Measurements from ENCODE around the gene UGT1A9.

Gene UGT1A9

GRCh38 chr2:233713262-233713615 is 41.5 kb downstream of the UGT1A9 start:
- H3K27ac ChIP-seq (replicated peaks), result no peak overlapping the region
- no peak overlapping the region for H3K4me3 ChIP-seq (replicated peaks; ENCODE audit: insufficient read depth, low read length)
- DNase-seq (ENCODE audit: low read depth in 1 of 2, low spot score in 1 of 2), result no peak
- TF ChIP-seq SPI1 (IDR thresholded peaks at IDR 0.05; ENCODE audit: borderline replicate concordance, low read depth) (no peak), GABPA (IDR thresholded peaks at IDR 0.05; ENCODE audit: low read depth) (no peak), POLR2AphosphoS5 (IDR thresholded peaks at IDR 0.05; ENCODE audit: low read depth) (no peak)
- TF ChIP-seq, protein P1, sequence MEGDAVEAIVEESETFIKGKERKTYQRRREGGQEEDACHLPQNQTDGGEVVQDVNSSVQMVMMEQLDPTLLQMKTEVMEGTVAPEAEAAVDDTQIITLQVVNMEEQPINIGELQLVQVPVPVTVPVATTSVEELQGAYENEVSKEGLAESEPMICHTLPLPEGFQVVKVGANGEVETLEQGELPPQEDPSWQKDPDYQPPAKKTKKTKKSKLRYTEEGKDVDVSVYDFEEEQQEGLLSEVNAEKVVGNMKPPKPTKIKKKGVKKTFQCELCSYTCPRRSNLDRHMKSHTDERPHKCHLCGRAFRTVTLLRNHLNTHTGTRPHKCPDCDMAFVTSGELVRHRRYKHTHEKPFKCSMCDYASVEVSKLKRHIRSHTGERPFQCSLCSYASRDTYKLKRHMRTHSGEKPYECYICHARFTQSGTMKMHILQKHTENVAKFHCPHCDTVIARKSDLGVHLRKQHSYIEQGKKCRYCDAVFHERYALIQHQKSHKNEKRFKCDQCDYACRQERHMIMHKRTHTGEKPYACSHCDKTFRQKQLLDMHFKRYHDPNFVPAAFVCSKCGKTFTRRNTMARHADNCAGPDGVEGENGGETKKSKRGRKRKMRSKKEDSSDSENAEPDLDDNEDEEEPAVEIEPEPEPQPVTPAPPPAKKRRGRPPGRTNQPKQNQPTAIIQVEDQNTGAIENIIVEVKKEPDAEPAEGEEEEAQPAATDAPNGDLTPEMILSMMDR (IDR thresholded peaks at IDR 0.05; ENCODE audit: insufficient read depth, low read length), result no peak
- TF ChIP-seq, protein P2, sequence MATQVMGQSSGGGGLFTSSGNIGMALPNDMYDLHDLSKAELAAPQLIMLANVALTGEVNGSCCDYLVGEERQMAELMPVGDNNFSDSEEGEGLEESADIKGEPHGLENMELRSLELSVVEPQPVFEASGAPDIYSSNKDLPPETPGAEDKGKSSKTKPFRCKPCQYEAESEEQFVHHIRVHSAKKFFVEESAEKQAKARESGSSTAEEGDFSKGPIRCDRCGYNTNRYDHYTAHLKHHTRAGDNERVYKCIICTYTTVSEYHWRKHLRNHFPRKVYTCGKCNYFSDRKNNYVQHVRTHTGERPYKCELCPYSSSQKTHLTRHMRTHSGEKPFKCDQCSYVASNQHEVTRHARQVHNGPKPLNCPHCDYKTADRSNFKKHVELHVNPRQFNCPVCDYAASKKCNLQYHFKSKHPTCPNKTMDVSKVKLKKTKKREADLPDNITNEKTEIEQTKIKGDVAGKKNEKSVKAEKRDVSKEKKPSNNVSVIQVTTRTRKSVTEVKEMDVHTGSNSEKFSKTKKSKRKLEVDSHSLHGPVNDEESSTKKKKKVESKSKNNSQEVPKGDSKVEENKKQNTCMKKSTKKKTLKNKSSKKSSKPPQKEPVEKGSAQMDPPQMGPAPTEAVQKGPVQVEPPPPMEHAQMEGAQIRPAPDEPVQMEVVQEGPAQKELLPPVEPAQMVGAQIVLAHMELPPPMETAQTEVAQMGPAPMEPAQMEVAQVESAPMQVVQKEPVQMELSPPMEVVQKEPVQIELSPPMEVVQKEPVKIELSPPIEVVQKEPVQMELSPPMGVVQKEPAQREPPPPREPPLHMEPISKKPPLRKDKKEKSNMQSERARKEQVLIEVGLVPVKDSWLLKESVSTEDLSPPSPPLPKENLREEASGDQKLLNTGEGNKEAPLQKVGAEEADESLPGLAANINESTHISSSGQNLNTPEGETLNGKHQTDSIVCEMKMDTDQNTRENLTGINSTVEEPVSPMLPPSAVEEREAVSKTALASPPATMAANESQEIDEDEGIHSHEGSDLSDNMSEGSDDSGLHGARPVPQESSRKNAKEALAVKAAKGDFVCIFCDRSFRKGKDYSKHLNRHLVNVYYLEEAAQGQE (IDR thresholded peaks at IDR 0.05; ENCODE audit: insufficient replicate concordance, low read depth), result no peak
- no peaks in the 10 kb centered on the region for H3K27me3 ChIP-seq (ENCODE audit: insufficient read depth, poor library complexity, severe bottlenecking)

DNA sequence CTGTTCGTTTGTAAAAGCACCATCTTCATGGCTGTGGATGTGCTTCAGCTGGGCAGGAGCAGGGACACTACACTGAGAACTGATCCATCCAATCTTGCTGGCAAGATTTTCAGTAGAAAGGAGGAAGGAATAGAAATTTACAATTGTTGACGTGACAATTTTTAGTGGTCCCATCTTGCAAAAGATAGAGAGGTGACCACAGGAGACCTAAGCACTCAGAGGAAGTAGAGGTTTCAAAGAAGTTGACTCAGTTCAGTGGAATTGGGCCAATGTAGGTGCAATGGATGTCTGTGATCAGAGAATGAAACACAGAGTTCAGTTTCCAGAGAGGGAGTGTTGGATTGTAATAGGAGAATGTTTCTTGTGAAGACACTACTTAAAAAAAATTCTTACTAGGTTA is 42.4 kb downstream of the UGT1A9 start:
- Histone ChIP-seq H3K27me3 (ENCODE audit: insufficient read depth, poor library complexity, severe bottlenecking) (no peaks in the 10 kb centered on the region), H3K27ac (replicated peaks) (no peak overlapping the region), H3K4me3 (replicated peaks; ENCODE audit: insufficient read depth, low read length) (no peak overlapping the region)
- TF ChIP-seq POLR2AphosphoS5 (IDR thresholded peaks at IDR 0.05; ENCODE audit: low read depth) (no peak), SPI1 (IDR thresholded peaks at IDR 0.05; ENCODE audit: borderline replicate concordance, low read depth) (no peak), GABPA (IDR thresholded peaks at IDR 0.05; ENCODE audit: low read depth) (no peak)
- TF ChIP-seq, protein P1 (IDR thresholded peaks at IDR 0.05; ENCODE audit: insufficient read depth, low read length), result no peak
- TF ChIP-seq, protein P2 (IDR thresholded peaks at IDR 0.05; ENCODE audit: insufficient replicate concordance, low read depth), result no peak
- DNase-seq (ENCODE audit: low read depth in 1 of 2, low spot score in 1 of 2), result no peak

DNA sequence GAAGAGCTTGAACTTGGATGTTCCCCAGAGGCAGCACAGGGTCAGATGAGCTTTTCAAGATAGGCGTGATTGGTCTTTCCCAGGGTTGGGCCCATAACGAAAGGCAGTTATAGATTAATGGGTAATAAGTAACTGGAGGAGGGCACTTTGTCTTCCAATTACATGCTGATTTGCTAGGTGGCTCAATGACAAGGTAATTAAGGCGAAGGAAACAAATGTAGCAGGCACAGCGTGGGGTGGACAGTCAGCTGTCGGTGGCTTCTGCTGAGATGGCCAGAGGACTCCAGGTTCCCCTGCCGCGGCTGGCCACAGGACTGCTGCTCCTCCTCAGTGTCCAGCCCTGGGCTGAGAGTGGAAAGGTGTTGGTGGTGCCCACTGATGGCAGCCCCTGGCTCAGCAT is 46.9 kb downstream of the UGT1A9 start, which contains the start of gene UGT1A4:
Gene UGT1A4, plus strand, starts transcription at position 185 of the 400 bp plus-strand sequence. Its CDS starts 85 bp downstream, at position 270.
- H3K4me3 ChIP-seq (replicated peaks; ENCODE audit: insufficient read depth, low read length), result no peak within 1 kb of the TSS
- H3K27ac ChIP-seq (replicated peaks), result no peak within 1 kb of the TSS
- no peaks in the 10 kb centered on the region for H3K27me3 ChIP-seq (ENCODE audit: insufficient read depth, poor library complexity, severe bottlenecking)
- no peak for DNase-seq (ENCODE audit: low read depth in 1 of 2, low spot score in 1 of 2)
- TF ChIP-seq, protein P1 (IDR thresholded peaks at IDR 0.05; ENCODE audit: insufficient read depth, low read length), result no peak
- TF ChIP-seq, protein P2 (IDR thresholded peaks at IDR 0.05; ENCODE audit: insufficient replicate concordance, low read depth), result no peak
- TF ChIP-seq SPI1 (IDR thresholded peaks at IDR 0.05; ENCODE audit: borderline replicate concordance, low read depth) (no peak), POLR2AphosphoS5 (IDR thresholded peaks at IDR 0.05; ENCODE audit: low read depth) (no peak), GABPA (IDR thresholded peaks at IDR 0.05; ENCODE audit: low read depth) (no peak)
